Lung (tissue), 12 donors: ENCODE results near the gene PRPF40A. TPM values are rescaled to one million over a fixed set of nuclear protein-coding genes. Genes with fewer than 3 reads are reported as not detected.
A peak's percentile ranks its signal among the peaks of the same experiment; 100 is the strongest.

Experiments used
- ATAC-seq: fragments of 200-7000 bp; cut with Tn5 transposase; one replicate; pipeline ENCODE4 v1.9.1; 2020; ENCODE audit warnings: moderate number of reproducible peaks; ENCODE audit not compliant: insufficient read depth, low FRiP score
- DNase-seq, 3 donors: peaks; one replicate each; pipeline ENCODE4 v3.0.0-alpha.2; 2013 to 2017
- H3K27ac ChIP-seq, 2 donors: one replicate each; pipeline ENCODE4 v1.5.1; 2013; ENCODE audit warnings: mild to moderate bottlenecking in 2 of 2, moderate library complexity in 2 of 2, control low read depth in 1 of 2, inconsistent platforms in 1 of 2, low read depth in 1 of 2, low read length in 1 of 2
- H3K27me3 ChIP-seq, 3 donors: one replicate each; pipeline ENCODE4 v1.5.1; 2013; ENCODE audit warnings: low read length in 2 of 3; ENCODE audit not compliant: control insufficient read depth in 3 of 3, insufficient read depth in 3 of 3
- H3K36me3 ChIP-seq, 4 donors: one replicate each; pipeline ENCODE4 v1.5.1; 2013; ENCODE audit warnings: low read length in 4 of 4, mild to moderate bottlenecking in 1 of 4, moderate library complexity in 1 of 4; ENCODE audit not compliant: control insufficient read depth in 4 of 4, insufficient read depth in 4 of 4
- H3K4me1 ChIP-seq, 5 donors: one replicate each; pipeline ENCODE4 v1.5.1; 2013; ENCODE audit warnings: low read length in 5 of 5, mild to moderate bottlenecking in 2 of 5, moderate library complexity in 1 of 5; ENCODE audit not compliant: control insufficient read depth in 5 of 5, insufficient read depth in 5 of 5
- H3K4me3 ChIP-seq: one replicate; pipeline ENCODE4 v1.5.1; 2013; ENCODE audit warnings: mild to moderate bottlenecking, control low read depth, moderate library complexity
- H3K9ac ChIP-seq, 2 donors: one replicate each; pipeline ENCODE4 v1.5.1; 2013; ENCODE audit warnings: low read length in 2 of 2, control low read depth in 1 of 2; ENCODE audit not compliant: insufficient read depth in 1 of 2
- H3K9me3 ChIP-seq, 4 donors: one replicate each; pipeline ENCODE4 v1.5.1; 2013; ENCODE audit warnings: low read length in 3 of 4, mild to moderate bottlenecking in 1 of 4, moderate library complexity in 1 of 4; ENCODE audit not compliant: control insufficient read depth in 4 of 4, insufficient read depth in 3 of 4
- CTCF ChIP-seq: IDR thresholded peaks from 2 replicates; pipeline ENCODE4 v1.5.1; 2012; ENCODE audit warnings: mild to moderate bottlenecking; ENCODE audit errors: control extremely low read depth, extremely low read depth
- WGBS, 2 donors: extraction: QIAGEN DNeasy Blood & Tissue Kit; methylation state at CpG; one replicate each; pipeline ENCODE4 v1.1.7; 2013; 5-methylcytosine and 5-hydroxymethylcytosine counted together
- polyA plus RNA-seq, 2 donors: library from polyadenylated mRNA; stranded (reverse); fragments of 200-250 nt; gene quantifications; one replicate each; pipeline ENCODE4 v1.2.1, GENCODE V29; 2013
- total RNA-seq, 2 donors: library from RNA; depleted of rRNA in 1 of 2; stranded (reverse); fragments of >200 nt in 1 of 2; gene quantifications; one replicate each; pipeline ENCODE4 v1.2.1, GENCODE V29; 2014 to 2021
- donor health status: control.
- donor health status: control.
- donor health status: Bipolar disorder and iron deficiency.
- donor health status: healthy.
- donor health status: DM: yes; HTN: yes; CAD: no.

The PRPF40A gene
- total and polyA plus RNA-seq, 4 donors, result 20.1 to 131 (median 58.6) TPM

- H3K4me3 ChIP-seq, result no peak overlapping the region
- 14 to 30% methylated on average over 2 of the region's 2 CpGs for WGBS, 2 donors
- no peaks in the 10 kb centered on the region for H3K27me3 ChIP-seq
- peaks cover 0 to 18% (median 4%) of the 10 kb centered on the region in 5 donors for H3K4me1 ChIP-seq
- H3K9me3 ChIP-seq, result no peaks in the 10 kb centered on the region
- DNase-seq, result peak in 2 of 3 donors; percentile 26 to 32
- H3K9ac ChIP-seq, result no peak overlapping the region
- no peak for ATAC-seq
- no peak overlapping the region for H3K27ac ChIP-seq
- peaks cover 0 to 18% (median 14%) of the 10 kb centered on the region in 4 donors for H3K36me3 ChIP-seq
- TF ChIP-seq CTCF, result no peak
These were observed 68.9 kb downstream of the PRPF40A start for GRCh38 chr2:152648336-152648735.

GRCh38 chr2:152647552-152647951, 69.7 kb downstream of the PRPF40A start:
- no peak for TF ChIP-seq CTCF
- Histone ChIP-seq H3K4me1 (peaks cover 0 to 18% (median 4%) of the 10 kb centered on the region in 5 donors), H3K9ac (no peak overlapping the region), H3K4me3 (no peak overlapping the region), H3K27ac (peak overlapping the region in 1 of 2 donors; percentile 79), H3K36me3 (peaks cover 1 to 18% (median 15%) of the 10 kb centered on the region in 4 donors), H3K9me3 (no peaks in the 10 kb centered on the region), H3K27me3 (no peaks in the 10 kb centered on the region)
- DNase-seq (peak; percentile 75 to 89 (median 87)), ATAC-seq (no peak)
- 56 to 77% methylated on average over 9 of the region's 9 CpGs for WGBS, 2 donors

- no peak overlapping the region for H3K4me3 ChIP-seq
- H3K27ac ChIP-seq, result no peak overlapping the region
- no peaks in the 10 kb centered on the region for H3K27me3 ChIP-seq
- peaks cover 0 to 18% (median 4%) of the 10 kb centered on the region in 5 donors for H3K4me1 ChIP-seq
- H3K36me3 ChIP-seq, result peaks cover 4 to 18% (median 13%) of the 10 kb centered on the region in 4 donors
- H3K9ac ChIP-seq, result no peak overlapping the region
- no peaks in the 10 kb centered on the region for H3K9me3 ChIP-seq
- no peak for TF ChIP-seq CTCF
- ATAC-seq, result no peak
- WGBS, 2 donors, result 80 to 88% methylated on average over 3 of the region's 3 CpGs
- DNase-seq, result peak in 1 of 3 donors; percentile 21
These were observed 70.5 kb downstream of the PRPF40A start for GRCh38 chr2:152646775-152647174.

GRCh38 chr2:152646264-152646663, 71.0 kb downstream of the PRPF40A start:
- no peak overlapping the region for H3K4me3 ChIP-seq
- ATAC-seq (no peak), DNase-seq (peak in 1 of 3 donors; percentile 41)
- no peaks in the 10 kb centered on the region for H3K9me3 ChIP-seq
- H3K27me3 ChIP-seq, result no peaks in the 10 kb centered on the region
- whole genome bisulfite sequencing, 2 donors, result 60 to 92% methylated on average over 3 to 4 of the region's 4 CpGs
- peaks cover 4 to 20% (median 14%) of the 10 kb centered on the region in 4 donors for H3K36me3 ChIP-seq
- H3K9ac ChIP-seq, result no peak overlapping the region
- H3K27ac ChIP-seq, result no peak overlapping the region
- no peak for TF ChIP-seq CTCF
- H3K4me1 ChIP-seq, result peaks cover 0 to 18% (median 4%) of the 10 kb centered on the region in 5 donors
